Activated effector memory CD4-positive, alpha-beta T cell treated with Interleukin-2 at 50 U/mL for 16 hours (primary cell): ENCODE data around the gene NCAPH2.

Experiments
- DNase-seq: peaks from one replicate; pipeline ENCODE4 v3.0.0-alpha.2; 2020

The NCAPH2 gene

DNA sequence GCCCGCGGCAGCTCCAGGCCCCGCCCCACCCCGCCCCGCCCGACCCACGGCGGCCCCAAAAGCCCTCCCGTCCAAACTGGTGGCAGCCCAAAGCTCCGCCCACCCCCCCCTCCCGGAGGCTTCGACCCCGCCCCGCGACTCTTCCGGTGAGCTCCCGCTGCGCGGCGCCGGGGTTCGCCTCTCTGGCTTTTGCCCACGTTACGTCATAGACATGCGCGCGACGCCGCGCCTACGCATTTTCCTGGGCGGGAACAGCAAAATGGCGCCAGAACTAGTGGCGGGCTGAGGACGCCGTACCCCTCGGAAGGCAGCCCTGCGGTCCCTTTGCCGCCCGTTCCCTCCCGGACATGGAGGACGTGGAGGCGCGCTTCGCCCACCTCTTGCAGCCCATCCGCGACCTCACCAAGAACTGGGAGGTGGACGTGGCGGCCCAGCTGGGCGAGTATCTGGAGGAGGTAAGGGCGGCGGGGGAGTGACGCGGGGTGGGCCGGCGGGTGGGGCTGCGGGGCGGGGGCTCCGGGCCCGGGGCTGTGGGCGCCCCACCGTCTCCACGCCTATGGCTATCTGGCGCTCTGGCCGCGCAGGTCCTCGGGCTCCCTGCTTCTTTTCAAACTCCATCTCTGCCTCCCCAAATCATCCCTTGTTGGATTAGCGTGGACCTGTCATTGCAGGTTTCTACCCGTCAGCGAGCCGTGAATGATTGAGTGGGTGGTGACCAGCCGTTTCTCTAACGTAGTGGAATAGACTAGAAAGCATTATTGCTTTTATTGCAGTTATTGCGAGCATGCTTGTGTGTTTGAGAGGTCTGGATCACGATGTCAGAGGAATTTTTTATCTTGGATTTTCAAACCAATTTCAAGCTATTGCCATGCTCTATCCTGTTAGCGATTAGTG lies at the start of gene NCAPH2:
Gene NCAPH2, plus strand, starts transcription at position 234 of the 894 bp plus-strand sequence. Its CDS starts 114 bp downstream, at position 348.
- peak; percentile 96 for DNase-seq

DNA sequence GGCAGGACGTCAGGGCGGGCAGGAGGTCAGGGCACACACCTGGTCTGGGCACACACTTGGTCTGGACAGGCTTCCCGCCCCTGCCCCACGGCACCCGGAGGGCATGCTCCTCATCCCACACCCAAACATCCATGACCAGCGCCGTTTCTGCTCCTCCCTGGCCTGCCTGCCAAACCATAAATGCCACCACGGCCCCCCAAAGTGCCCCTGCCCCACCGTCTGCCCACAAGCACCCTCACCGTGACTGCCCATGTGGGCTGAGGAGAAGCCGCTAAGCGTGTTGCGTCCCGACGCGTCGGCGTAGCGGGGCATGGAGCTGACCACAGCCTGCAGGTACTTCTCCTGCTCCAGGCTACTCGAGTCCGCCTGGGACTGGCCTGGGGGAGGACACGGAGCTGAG lies 49.0 kb upstream of the NCAPH2 start:
- DNase-seq = no peak

DNA sequence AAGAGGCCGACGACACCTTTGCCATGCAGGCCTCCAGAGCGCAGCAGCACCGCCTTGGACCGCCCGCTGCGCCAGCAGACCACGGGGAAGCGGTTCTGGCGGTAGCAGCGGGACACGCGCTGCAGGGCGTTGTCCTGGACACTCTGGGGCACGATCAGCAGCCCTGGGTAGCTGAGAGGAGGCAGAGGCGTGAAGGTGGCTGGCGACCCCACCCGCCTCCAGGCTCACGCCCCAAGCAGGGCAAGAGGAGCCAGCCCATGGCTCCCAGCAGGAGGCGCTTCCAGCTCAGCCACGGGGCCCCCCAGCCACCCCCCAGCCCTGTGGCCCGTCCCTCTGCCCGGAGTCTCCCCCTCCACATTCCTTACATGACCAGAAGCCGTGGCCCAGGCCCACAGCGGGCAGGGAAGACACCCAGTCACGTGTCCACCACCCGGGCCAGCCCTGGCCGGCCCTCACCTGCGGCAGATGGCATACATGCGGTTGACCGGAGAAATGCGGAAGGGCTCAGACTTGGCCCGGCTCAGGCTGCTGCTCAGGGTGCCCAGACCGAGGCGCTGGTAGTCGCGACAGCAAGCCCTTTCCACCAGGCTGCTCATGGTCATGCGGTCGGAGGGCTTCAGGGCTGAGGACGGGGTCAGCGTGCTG lies 48.4 kb upstream of the NCAPH2 start:
- no peak for DNase-seq

DNA sequence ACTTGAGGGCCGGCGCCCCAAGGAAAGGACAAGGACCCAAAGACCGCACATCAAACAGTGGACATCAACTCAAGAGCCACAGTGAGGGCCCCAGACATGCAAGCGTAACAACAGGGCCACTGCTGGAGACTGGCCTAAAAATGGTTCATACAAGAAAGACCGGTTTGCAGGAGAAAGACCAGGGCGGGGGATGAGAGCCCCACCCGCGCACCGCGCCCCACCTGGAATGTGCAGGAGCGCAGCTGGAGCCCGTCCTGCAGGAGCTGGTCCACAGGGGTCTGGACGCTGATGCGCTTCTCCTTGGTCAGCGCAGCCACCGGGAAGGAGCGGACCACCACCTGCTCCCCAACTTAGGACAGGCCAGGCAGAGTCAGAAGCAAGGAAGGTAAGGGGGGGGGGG lies 47.1 kb upstream of the NCAPH2 start:
- DNase-seq = no peak

DNA sequence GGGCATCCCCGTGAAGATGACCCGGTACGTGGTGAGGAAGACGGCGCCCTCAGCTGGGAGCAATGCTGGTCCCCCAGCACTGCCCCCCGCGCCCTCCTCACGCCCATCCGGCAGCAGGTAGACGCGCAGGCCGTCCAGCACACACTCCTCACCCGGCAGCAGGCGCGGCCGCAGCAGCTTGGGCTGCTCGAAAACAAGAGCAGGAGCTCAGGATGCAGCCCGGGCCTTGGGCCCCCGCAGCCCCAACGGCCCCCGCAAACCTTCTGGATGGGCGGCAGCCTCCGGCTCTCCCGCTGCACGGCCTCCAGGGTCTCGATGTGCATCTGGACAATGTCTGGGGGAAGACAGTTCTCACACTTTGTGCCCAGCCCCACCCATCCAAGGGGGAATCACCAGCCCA lies 46.5 kb upstream of the NCAPH2 start:
- no peak for DNase-seq

DNA sequence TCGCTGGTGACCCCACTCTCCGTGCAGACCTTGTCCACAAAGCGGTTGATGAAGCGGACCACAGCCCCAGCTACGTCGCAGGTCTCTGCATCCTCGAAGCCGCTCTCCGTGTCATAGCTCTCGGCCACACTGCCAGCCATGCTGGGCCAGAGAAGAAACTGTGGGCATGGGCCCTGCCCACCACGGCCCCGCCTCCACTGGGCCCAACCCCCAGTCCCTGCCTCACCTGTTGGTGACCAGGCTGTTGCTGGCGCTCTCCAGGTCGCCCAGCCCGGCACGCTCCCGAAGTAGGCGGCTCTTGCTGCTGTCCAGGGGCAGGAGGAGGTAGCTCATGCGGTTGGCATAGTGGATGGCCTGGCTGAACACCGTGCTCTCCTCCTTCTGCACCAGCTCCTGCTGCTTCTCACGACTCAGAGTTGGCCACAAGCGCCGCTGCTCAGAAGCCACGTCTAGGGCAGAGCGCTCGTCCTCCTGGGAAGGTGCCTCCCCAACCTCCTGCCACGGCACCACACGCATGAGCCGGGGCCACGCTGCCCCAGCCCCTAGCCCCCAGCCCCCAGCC lies 46.0 kb upstream of the NCAPH2 start:
- DNase-seq = no peak

DNA sequence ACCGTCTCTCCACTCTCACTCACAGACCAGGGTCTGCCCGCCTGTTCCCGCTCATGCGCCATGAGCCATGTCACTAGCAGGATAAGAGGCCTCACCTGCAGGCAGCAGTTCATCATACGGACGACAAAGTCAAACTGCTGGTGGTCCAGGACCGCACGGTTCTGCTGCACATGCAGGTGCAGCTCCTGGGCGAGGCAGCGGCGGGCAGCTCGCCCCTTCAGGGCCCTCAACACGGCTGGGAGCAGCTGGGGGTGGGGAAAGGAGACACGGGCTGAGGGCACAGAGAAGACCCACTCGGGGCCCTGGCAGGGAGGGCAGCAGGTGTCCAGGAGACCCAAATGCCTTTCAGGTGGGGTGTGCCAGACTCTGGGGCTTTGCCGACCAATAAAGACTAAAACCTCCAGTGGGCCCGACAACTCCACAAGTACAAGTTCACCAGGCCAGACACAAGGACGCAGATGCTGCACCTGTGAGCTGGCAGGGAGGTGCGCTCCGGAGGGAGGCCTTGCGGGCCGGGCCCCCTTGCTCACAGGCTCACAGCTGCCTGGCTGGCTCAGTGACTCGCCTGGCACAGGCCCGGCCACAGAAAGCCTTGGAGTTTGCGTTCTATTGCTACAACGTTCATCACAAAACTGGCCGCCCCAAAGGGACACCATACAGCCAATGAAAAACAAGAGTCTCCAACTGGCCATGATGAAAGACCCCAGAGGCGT lies 44.7 kb upstream of the NCAPH2 start:
- DNase-seq = no peak

DNA sequence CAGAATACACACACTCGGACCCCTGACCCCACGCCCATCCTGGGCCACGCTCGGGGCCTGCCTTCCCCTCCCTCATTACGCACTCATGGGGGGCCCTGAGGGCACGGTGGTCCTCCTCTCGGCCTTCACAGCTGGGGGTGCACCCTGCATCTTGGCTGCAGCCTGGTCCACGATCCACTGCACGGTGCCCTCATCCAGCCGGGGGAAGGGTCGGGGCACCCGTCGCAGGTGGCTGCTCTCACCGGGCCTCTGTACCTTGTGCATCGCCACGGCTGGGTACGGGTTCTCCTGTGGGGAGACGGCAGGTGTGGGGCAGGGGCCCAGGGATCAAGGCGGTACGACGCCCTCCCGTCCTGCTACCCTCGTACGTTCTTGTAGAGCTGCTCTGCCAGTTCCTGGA lies 43.6 kb upstream of the NCAPH2 start:
- no peak for DNase-seq

DNA sequence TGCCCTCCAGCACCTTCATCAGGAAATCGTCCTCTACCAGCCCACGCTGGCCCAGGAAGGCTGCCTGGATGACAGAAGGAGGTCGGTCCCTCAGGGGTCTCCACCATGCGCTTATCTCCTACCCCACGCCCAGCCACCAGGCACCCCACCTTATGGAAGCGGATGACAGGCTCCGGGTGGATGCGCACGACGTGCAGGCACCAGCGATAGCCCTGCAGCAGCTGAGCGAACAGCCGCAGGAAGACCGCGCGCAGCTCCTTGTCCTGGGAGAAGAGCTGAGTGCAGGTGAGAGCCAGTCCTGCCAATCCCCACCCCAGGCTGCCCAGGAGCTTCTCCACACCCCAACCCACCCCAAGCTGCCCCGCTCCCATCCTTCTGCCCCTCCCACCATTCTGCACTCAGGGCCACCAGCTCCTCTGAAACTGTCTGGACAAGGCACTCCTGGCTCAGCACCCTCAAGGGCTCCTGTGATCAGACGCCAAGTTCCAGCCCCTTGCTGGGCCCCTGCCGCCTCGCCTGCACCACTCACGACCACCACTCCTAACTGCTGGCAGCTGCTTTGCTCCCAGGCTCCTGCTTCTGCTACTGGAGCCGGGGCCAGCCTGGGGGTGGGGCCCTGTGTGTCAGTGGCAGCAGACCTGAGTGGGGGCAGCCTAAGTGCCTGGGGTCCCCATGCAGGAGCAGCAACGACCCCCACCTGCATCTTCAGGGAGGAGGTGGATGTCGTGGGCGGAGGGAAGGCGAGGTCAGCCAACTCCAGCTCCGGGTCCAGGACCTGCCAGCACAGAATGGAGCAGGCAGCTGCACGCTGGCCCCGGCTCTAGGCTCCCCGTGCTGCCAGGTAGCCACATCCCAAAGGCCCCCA lies 42.7 kb upstream of the NCAPH2 start:
- no peak for DNase-seq

DNA sequence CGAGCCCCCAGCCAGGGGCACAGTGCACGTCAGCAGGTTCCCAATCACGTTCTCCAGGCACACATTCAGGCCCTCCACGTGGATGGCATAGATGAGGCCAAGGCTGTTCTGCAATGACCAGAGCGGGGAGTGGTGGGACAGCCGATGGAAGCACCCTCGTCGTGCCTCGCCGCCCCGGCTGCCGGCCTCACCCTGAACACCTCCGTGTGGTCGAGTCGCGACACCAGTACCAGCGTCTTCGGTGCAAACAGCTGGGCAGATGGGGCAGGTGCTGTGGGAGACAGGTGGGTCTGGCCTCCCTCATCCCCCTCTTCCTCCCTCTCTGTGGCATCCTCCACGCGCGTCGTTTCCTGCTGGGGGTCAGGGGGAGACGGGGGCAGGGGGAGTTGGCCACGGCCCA lies 40.7 kb upstream of the NCAPH2 start:
- no peak for DNase-seq

DNA sequence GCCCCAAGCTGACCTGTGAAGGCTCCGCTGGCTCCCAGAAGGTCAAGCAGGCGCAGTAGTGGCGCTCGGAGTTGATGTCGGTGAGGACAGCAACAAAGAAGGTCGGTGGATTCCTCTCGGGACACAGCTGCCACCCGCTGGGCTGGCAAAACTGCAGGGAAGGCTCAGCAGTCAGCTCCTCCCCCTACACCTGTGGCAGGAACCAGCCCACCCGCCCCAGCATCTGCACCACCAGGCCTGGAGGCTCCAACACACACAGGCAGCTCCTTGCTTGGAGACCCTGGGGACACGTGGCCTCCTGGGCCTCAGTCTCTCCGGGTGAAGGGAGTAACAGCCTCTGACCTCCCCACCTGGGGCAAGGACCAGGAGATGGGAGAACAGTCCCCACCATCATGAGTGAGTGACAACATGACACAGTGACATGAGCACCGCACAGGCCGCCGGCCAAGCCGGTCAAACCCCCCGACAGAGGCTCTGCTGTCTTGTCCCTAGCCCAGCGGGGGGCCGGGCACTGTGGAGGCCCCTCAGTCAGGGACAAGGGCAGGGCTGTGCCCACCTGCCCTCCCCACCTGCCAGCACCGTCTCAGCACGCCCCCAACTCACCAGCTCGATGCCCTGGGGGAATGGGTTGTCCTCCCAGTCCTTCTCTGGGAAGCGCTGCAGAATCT lies 40.1 kb upstream of the NCAPH2 start:
- DNase-seq = no peak

DNA sequence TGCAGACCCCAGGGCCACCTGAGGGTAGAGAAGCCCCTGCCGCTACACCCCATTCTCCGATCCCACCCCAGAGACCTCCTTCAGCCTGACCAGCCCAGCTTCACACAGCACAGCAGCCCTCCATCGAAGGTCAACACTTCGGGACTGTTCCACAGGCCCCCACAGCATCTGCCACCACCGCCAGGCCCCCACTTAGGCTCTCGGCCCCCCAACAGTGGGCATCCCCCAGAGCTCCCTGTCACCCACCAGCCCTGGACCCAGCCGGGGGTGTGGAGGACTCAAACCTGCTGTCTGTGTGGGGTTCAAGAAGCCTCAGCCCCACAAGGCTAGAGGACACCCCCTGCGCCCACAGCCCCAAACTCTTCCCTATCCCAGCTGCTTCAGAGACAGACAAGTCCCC lies 39.4 kb upstream of the NCAPH2 start:
- no peak for DNase-seq

DNA sequence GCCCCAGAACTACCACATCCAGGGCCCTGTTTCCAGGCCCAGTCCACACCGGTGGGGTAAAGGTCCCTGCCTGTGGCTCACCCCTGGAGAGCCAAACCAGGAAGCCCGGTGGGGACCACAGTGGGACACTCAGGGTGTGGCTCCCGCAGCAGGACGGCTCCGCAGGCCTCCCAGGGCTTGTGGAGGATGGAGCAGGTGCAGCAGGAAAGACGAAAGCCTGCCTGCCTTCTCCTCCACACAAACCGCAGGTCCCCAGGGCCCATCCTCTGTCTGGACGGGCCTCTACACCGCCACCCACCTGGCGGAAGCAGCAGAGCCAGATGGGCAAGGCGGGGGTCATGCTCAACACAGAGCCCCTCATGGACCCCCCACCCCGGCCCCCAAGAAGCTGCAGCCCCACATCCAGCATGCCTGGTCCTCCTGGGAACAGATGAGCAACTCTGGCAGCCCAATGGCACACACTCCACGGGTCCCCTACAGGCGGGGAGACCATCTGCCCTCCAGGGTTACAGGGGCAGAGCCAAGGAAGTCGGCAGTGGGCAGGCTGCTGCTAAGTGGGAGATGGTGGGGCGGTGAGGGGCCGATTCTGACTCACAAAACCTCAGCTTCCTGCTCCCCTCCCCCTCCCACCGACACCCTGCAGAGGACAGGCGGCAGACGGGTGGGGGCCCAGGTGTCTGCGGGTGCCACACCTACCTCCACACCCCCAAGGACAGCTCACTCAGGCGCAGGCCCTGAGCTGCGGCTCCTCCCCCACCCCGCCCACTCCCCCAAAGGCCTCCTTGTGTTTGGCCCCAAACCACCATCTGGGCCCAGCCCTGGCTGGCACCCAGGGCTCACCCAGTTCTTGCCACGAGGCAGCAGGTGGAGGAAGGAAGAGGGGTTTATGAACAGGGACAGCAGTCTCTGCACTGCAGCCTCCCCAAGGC lies 38.4 kb upstream of the NCAPH2 start:
- peak; percentile 99 for DNase-seq

DNA sequence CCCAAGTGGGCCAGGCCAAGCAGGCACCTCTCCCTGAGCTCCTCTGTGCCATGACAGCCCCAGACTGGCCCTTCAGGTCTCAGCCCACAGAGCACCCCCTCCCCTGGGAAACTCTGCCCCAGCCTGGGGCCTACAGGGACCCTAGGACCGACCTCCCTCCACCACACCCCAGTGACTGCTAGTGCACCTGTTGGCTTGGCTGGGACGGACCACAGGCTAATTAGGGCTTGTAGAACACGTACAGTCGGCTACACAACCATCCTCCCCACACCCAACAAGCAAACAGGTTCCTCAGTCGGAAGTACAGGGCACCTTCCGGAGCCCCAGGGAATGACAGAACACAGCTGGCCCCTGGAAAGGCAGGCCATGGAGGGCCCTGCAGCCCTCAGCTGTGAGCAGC lies 37.5 kb upstream of the NCAPH2 start:
- no peak for DNase-seq

DNA sequence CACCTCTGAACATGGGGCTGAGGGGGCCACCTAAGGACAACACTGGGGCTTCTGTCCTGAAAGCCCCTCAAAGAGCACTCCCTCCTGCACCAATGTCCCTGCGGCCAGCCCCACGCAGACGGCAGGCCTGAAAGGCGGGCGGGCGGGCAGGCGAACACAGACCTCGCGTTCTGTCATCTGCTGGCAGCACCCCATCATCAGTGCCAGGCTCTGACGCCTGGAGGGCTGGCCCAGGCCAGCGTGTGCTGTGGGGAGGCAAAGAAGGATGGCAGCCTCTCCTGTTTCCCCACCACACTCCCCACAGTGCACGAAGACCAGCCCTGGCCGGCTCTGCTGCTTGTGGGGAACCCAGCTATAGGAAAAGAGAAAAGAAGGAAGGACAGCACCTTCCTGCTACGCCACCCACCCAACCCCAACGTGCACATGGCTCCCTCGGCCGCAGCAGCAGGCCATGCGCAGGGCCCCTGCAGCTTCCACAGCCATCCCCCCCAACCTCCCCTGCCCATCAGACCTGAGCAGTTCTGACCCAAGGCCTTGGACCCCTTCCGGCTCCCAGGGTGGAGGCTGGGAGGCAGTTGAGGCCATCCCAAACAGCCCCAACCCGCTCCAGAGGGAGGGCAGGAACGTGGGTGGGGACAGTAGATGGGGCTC lies 36.7 kb upstream of the NCAPH2 start:
- no peak for DNase-seq

DNA sequence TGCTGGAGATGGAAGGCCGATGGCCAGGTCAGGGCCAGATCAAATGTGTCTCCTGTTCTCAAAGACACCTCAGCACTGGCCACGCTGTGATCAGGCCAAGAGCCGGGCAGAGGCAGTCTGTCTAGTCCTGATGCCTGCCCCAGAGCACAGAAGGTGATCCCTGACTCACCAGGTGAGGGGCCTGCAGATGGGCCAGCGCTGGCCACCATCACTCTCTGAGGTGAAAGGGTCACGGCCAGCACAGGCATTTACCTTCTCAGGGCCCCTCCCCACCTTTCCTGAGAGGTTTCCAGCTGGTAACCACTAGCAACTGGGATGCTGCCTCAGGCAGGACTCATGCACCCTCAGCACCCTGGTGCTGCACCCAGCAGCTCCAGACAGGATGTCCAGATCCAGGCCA lies 36.1 kb upstream of the NCAPH2 start:
- DNase-seq = no peak

DNA sequence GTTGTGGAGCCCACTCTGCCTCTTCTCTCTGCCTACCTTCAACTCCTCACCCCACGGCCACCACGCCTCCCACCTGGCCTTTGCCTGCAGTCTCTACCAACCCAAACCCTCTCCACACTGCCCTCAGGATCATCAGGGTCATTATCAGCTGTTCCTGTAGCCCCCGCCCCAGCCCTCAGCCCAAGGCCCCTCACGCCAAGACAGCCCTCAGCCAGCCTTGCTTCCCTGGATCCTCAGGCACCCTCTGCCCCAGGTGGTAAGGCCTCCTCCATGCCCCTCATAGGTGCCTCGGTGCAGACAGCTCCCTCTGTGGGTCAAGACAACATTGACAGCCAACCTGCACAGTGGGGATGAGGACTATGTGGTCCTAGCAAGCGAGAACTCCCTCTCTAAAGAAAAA lies 34.9 kb upstream of the NCAPH2 start:
- DNase-seq = peak; percentile 37

DNA sequence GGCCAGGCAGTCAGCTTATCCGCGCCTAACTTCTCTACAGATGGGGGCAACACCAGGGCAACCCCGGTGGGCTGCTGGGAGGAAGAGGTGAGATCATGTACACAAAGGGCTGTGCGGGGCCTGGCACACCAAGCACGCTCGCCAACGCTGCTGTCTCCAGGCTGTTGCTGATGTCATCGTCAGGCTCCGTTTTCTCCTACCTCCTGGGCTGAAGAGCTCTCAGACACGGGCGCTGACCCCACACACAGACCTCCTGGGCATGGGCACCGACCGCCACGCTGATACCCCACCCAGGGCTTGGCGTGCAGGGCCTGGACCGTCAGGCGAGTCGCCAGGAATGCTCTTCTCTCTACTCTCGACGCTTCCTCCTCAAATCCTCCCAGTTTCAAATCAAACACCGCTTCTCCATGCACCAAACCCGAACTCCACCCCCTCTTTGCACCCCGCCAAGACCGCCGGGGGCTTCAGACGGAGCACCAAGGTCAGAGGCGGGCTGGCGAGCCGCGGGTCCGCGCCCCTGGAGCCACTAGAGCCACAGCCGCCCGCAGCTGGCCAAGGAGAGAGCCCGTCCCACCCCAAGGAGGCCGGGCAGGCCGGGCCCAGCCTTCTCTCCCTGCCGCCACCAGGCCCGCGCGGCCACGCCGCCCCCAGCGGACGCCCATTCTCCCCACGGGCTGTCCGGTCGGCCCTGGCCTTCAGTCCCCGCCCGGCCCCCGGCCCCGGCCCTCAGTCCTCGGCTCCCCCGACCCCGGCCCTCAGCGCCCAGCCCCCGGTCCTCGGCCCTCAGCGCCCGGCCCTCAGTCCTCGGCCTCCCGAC lies 34.0 kb upstream of the NCAPH2 start:
- DNase-seq = no peak
